HEK293 (cell line): ENCODE data around the gene GLRX.

Source experiments
- CTCF ChIA-PET: fragments of 350-600 bp; formaldehyde crosslinking; extraction: SDS; loops from one replicate; lab custom pipeline; 2021; ENCODE audit warnings: antibody characterized with exemption; lab: Yijun Ruan, JAX
- POLR2A ChIA-PET: fragments of 300-600 bp; formaldehyde crosslinking; extraction: SDS; loops from one replicate; lab custom pipeline; 2020; ENCODE audit warnings: antibody characterized with exemption, inconsistent platforms; lab: Yijun Ruan, JAX
- H3K27ac ChIP-seq: fragments of 200-500 bp; sonication (Bioruptor generic); 2 replicates; pipeline ENCODE4 v1.5.1; 2014; ENCODE audit warnings: low read depth, low read length, control low read depth, inconsistent platforms; ENCODE audit errors: extremely low read depth
- H3K36me3 ChIP-seq, 2 experiments: fragments of 200-500 bp in 1 of 2; sonication (Bioruptor generic) in 1 of 2; 1 replicate in 1 of 2; 2 replicates in 1 of 2; pipeline ENCODE4 v1.5.1; 2014 to 2017; ENCODE audit warnings: inconsistent platforms in 2 of 2, low read length in 2 of 2; ENCODE audit not compliant: control insufficient read depth in 2 of 2, insufficient read depth in 1 of 2
- H3K4me1 ChIP-seq: fragments of 200-500 bp; sonication (Bioruptor generic); 2 replicates; pipeline ENCODE4 v1.5.1; 2014; ENCODE audit warnings: mild to moderate bottlenecking, low read length, inconsistent platforms; ENCODE audit not compliant: control insufficient read depth, insufficient read depth
- H3K4me3 ChIP-seq: 2 replicates; pipeline ENCODE4 v1.5.1; 2011; ENCODE audit warnings: low read depth, mild to moderate bottlenecking, control low read depth, low read length, moderate library complexity
- H3K9me3 ChIP-seq: fragments of 200-500 bp; sonication (Bioruptor generic); 2 replicates; pipeline ENCODE4 v1.5.1; 2014; ENCODE audit warnings: low read depth, low read length, inconsistent platforms; ENCODE audit not compliant: control insufficient read depth, insufficient read depth
- GFI1B ChIP-seq: fragments of 450-650 bp; formaldehyde crosslinking; IDR thresholded peaks from 2 replicates; pipeline ENCODE4 v1.5.1; 2016; ENCODE audit warnings: missing biosample characterization, missing genetic modification characterization
- MZF1 ChIP-seq: fragments of 450-650 bp; formaldehyde crosslinking; IDR thresholded peaks from 2 replicates; pipeline ENCODE4 v1.5.1; 2017; ENCODE audit warnings: missing biosample characterization, missing genetic modification characterization, borderline replicate concordance
- PRDM4 ChIP-seq: fragments of 450-650 bp; formaldehyde crosslinking; IDR thresholded peaks from 2 replicates; pipeline ENCODE4 v1.5.1; 2017; ENCODE audit warnings: missing biosample characterization, missing genetic modification characterization
- SCRT2 ChIP-seq: fragments of 450-650 bp; formaldehyde crosslinking; IDR thresholded peaks from 2 replicates; pipeline ENCODE4 v1.5.1; 2016; ENCODE audit warnings: missing biosample characterization, missing genetic modification characterization
- SETDB1 ChIP-seq: IDR thresholded peaks from one replicate; pipeline ENCODE4 v1.6.1; 2017; ENCODE audit warnings: mild to moderate bottlenecking, low read length, moderate library complexity, mixed read lengths; ENCODE audit not compliant: insufficient read length
- SP3 ChIP-seq: fragments of 450-650 bp; formaldehyde crosslinking; IDR thresholded peaks from 2 replicates; pipeline ENCODE4 v1.5.1; 2016; ENCODE audit warnings: missing biosample characterization, missing genetic modification characterization
- YY1 ChIP-seq: fragments of 450-650 bp; formaldehyde crosslinking; IDR thresholded peaks from 2 replicates; pipeline ENCODE4 v1.5.1; 2018; ENCODE audit warnings: missing biosample characterization, missing genetic modification characterization
- ZBTB17 ChIP-seq: fragments of 450-650 bp; formaldehyde crosslinking; IDR thresholded peaks from 2 replicates; pipeline ENCODE4 v1.5.1; 2016; ENCODE audit warnings: missing biosample characterization, missing genetic modification characterization
- ZBTB49 ChIP-seq: fragments of 450-650 bp; formaldehyde crosslinking; IDR thresholded peaks from 2 replicates; pipeline ENCODE4 v1.5.1; 2016; ENCODE audit warnings: missing biosample characterization, missing genetic modification characterization, low read depth
- ZFP37 ChIP-seq: fragments of 450-650 bp; formaldehyde crosslinking; IDR thresholded peaks from 2 replicates; pipeline ENCODE4 v1.5.1; 2016; ENCODE audit warnings: missing biosample characterization, missing genetic modification characterization
- ZFP41 ChIP-seq: fragments of 450-650 bp; formaldehyde crosslinking; IDR thresholded peaks from 2 replicates; pipeline ENCODE4 v1.5.1; 2016; ENCODE audit warnings: missing biosample characterization, missing genetic modification characterization, borderline replicate concordance
- ZNF132 ChIP-seq: fragments of 450-650 bp; formaldehyde crosslinking; IDR thresholded peaks from 2 replicates; pipeline ENCODE4 v1.5.1; 2017; ENCODE audit warnings: missing biosample characterization, missing genetic modification characterization, borderline replicate concordance
- ZNF18 ChIP-seq: fragments of 450-650 bp; formaldehyde crosslinking; IDR thresholded peaks from 2 replicates; pipeline ENCODE4 v1.5.1; 2016; ENCODE audit warnings: missing biosample characterization, missing genetic modification characterization
- ZNF19 ChIP-seq: fragments of 450-650 bp; formaldehyde crosslinking; IDR thresholded peaks from 2 replicates; pipeline ENCODE4; 2016; ENCODE audit warnings: missing biosample characterization, missing genetic modification characterization, low read depth
- ZNF2 ChIP-seq: fragments of 450-650 bp; formaldehyde crosslinking; IDR thresholded peaks from 2 replicates; pipeline ENCODE4 v1.5.1; 2016; ENCODE audit warnings: missing biosample characterization, missing genetic modification characterization
- ZNF202 ChIP-seq: fragments of 450-650 bp; formaldehyde crosslinking; IDR thresholded peaks from 2 replicates; pipeline ENCODE4 v1.5.1; 2016; ENCODE audit warnings: missing biosample characterization, missing genetic modification characterization, borderline replicate concordance
- ZNF221 ChIP-seq: fragments of 450-650 bp; formaldehyde crosslinking; IDR thresholded peaks from 2 replicates; pipeline ENCODE4 v1.5.1; 2017; ENCODE audit warnings: missing biosample characterization, missing genetic modification characterization, borderline replicate concordance
- ZNF449 ChIP-seq: fragments of 450-650 bp; formaldehyde crosslinking; IDR thresholded peaks from 2 replicates; pipeline ENCODE4 v1.5.1; 2017; ENCODE audit warnings: missing biosample characterization, mild to moderate bottlenecking, missing genetic modification characterization, moderate library complexity
- ZNF488 ChIP-seq: fragments of 450-650 bp; formaldehyde crosslinking; IDR thresholded peaks from 2 replicates; pipeline ENCODE4 v1.5.1; 2016; ENCODE audit warnings: missing biosample characterization, missing genetic modification characterization
- ZNF600 ChIP-seq: fragments of 450-650 bp; formaldehyde crosslinking; IDR thresholded peaks from 2 replicates; pipeline ENCODE4 v1.5.1; 2016; ENCODE audit warnings: missing biosample characterization, missing genetic modification characterization
- ZNF623 ChIP-seq: fragments of 450-650 bp; formaldehyde crosslinking; IDR thresholded peaks from 2 replicates; pipeline ENCODE4 v1.5.1; 2016; ENCODE audit warnings: missing biosample characterization, missing genetic modification characterization
- ZNF658 ChIP-seq: fragments of 450-650 bp; formaldehyde crosslinking; IDR thresholded peaks from 2 replicates; pipeline ENCODE4; 2016; ENCODE audit warnings: missing biosample characterization, missing genetic modification characterization
- ZNF664 ChIP-seq: fragments of 450-650 bp; formaldehyde crosslinking; IDR thresholded peaks from 2 replicates; pipeline ENCODE4 v1.5.1; 2016; ENCODE audit warnings: missing biosample characterization, missing genetic modification characterization
- ZNF677 ChIP-seq: fragments of 450-650 bp; IDR thresholded peaks from 2 replicates; pipeline ENCODE4 v1.5.0; 2018; ENCODE audit warnings: missing biosample characterization, mild to moderate bottlenecking, missing genetic modification characterization, moderate library complexity
- ZNF843 ChIP-seq: fragments of 450-650 bp; formaldehyde crosslinking; IDR thresholded peaks from 2 replicates; pipeline ENCODE4 v1.5.1; 2016; ENCODE audit warnings: missing biosample characterization, missing genetic modification characterization
- ZSCAN23 ChIP-seq: fragments of 450-650 bp; formaldehyde crosslinking; IDR thresholded peaks from 2 replicates; pipeline ENCODE4 v1.5.1; 2016; ENCODE audit warnings: missing biosample characterization, missing genetic modification characterization

Gene GLRX

GRCh38 chr5:95798048-95798447, 24.5 kb downstream of the GLRX start:
- no peak overlapping the region for H3K4me3 ChIP-seq
- H3K4me1 ChIP-seq: no peaks in the 10 kb centered on the region
- ChIA-PET POLR2A (no interaction called here), CTCF (no interaction called here)
- peaks cover 8 to 13% of the 10 kb centered on the region in 2 experiments for H3K36me3 ChIP-seq
- TF ChIP-seq ZNF488 (no peak), SETDB1 (no peak), MZF1 (tag by site-specific recombination) (no peak), ZNF658 (tag by site-specific recombination) (no peak), PRDM4 (tag by site-specific recombination) (no peak), ZFP41 (tag by site-specific recombination) (no peak), ZNF600 (no peak), ZNF202 (no peak), ZNF843 (tag by site-specific recombination) (no peak), SCRT2 (tag by site-specific recombination) (no peak), YY1 (tag by site-specific recombination) (no peak), ZNF623 (tag by site-specific recombination) (no peak), ZBTB17 (tag by site-specific recombination) (no peak), SP3 (tag by site-specific recombination) (no peak)
- TF ChIP-seq, all 188 proteins: peak for 0
- H3K9me3 ChIP-seq: no peaks in the 10 kb centered on the region
- no peak overlapping the region for H3K27ac ChIP-seq

GRCh38 chr5:95797301-95797700, 25.2 kb downstream of the GLRX start:
- H3K4me3 ChIP-seq: no peak overlapping the region
- H3K4me1 ChIP-seq: no peaks in the 10 kb centered on the region
- TF ChIP-seq ZBTB49 (tag by site-specific recombination) (no peak), ZSCAN23 (no peak), ZNF221 (tag by site-specific recombination) (no peak), ZNF19 (tag by site-specific recombination) (no peak), ZFP37 (tag by site-specific recombination) (no peak), ZNF18 (tag by site-specific recombination) (no peak), GFI1B (tag by site-specific recombination) (no peak), ZNF132 (no peak), ZNF677 (tag by site-specific recombination) (no peak), ZNF664 (tag by site-specific recombination) (no peak), ZNF449 (no peak), ZNF2 (no peak)
- TF ChIP-seq, all 188 proteins: peak for 0
- H3K9me3 ChIP-seq: no peaks in the 10 kb centered on the region
- CTCF ChIA-PET: interaction anchor here (0.6 to 1.6 kb wide), 3 partner anchors 10 to 803 kb away, joined by 3 to 6 read pairs (median 4); no protein-coding TSS in a partner anchor
- H3K27ac ChIP-seq: no peak overlapping the region
- POLR2A ChIA-PET: no interaction called here
- peaks cover 8 to 17% of the 10 kb centered on the region in 2 experiments for H3K36me3 ChIP-seq
